GM19397 (cell line): ENCODE results near the gene PRSS48.
"Not testable (repeated sequence)": the region's sequence is repeated elsewhere in the genome, so short reads cannot be mapped to it uniquely, and the experiment has no call there.

Experiments
- ATAC-seq: cut with Tn5 transposase; IDR thresholded peaks from one replicate; pipeline ENCODE4 v1.9.1; 2021; ENCODE audit warnings: mild to moderate bottlenecking, moderate library complexity; ENCODE audit not compliant: unreplicated experiment

The PRSS48 gene

DNA sequence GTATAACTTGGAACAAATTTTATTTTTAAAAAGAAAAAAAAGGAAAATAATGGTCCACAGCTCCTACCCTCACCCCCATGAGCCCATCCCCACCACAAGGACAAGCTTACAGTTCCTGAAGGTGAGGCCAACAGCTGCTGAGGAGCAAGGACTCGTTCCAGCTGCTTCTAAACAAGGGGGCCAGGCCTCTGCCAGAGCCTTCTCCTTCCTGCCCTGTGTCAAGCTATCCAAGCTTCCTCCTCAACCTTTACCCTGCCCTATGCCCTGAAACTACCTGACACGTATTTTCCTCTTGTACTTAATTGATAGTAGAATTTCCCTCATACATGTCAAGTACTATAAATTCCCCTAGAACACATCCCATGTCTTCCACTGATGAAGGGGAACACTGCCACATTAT, 39.7 kb downstream of the PRSS48 start:
- no peak for ATAC-seq

DNA sequence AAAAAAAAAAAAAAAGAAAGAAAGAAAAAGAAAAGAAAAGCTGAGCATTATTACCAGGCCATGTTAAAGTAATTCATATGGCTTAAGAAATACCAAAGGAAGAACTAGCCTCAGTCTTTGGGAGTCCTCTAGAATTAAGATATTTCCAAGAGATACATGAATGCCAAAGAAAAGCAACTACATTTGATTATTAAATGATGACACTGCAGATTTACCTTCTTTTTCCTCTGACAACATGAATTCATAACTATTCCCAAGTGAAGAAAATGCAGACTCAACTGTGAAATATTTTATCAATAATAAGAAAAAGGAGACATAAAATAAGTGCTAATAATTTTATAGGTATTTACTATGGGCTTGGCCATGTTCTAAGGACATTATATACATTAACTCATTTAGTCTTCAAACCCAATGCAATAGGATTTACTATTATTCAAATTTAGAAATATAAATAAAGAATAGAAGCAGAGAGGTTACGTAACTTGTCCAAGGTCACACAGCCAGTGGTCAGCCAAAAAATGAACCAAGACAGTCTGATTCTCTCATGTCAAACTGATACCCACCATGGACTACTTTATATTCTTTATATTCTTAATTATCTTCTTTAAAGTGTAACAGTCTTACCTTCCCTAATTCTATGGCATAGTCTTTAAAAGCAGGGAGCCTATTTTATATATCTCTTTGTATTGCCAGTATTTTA, 41.5 kb downstream of the PRSS48 start:
- ATAC-seq, result no peak

DNA sequence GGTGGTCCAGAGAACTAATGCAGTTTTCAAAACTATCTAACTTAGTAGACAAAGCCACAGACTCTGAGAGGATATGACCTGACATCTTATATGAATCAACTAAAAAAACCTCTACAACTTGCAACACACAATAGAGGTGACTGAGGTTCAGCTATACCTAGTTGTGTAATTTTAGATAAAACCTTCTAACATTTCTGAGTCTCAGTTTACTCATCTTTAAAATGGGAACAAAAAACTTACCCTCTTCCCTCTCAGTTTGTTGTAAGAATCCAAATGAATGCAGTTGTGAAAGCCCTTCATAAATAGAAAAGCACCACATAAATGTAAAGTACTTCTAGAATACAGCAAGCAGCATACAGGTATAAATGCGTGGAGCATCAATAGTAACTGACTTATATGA, 42.5 kb downstream of the PRSS48 start:
- ATAC-seq, result no peak

- no peak for ATAC-seq
Observed at GRCh38 chr4:151321586-151321985, 44.6 kb downstream of the PRSS48 start.

GRCh38 chr4:151322161-151322560, 45.2 kb downstream of the PRSS48 start:
- not testable (repeated sequence) for ATAC-seq

GRCh38 chr4:151322570-151322969, 45.6 kb downstream of the PRSS48 start:
- no peak for ATAC-seq

- ATAC-seq, result no peak
Observed at GRCh38 chr4:151323667-151324066, 46.7 kb downstream of the PRSS48 start.

DNA sequence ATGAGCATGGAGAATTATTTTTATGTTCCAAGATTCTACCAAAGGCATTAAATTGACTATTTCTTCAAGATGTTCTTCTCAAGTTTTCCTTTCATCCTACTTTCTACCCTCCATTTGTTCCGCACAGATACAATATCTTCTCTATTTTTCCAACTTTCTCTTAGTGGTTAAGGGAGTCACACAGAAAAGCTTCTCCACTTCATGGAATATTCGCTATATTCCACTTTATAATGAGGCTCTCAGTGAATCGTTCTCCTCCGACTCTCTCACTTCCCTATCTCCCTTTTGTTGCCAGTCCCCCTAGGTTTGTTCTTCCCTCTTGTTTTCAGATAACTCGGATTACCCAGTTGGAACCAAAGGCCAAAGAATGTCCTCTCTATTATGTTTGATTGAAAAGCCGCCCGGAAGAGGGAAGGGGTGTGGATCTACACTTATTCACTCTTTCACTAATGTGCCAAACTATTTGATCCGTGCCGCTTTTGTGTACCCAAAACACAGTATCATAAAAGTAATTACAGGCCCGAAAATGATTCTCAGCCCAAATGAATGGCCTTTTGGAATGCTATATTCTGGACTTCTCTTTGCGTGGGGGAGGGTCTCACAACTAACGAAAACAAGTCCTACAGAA, 47.3 kb downstream of the PRSS48 start:
- no peak for ATAC-seq

DNA sequence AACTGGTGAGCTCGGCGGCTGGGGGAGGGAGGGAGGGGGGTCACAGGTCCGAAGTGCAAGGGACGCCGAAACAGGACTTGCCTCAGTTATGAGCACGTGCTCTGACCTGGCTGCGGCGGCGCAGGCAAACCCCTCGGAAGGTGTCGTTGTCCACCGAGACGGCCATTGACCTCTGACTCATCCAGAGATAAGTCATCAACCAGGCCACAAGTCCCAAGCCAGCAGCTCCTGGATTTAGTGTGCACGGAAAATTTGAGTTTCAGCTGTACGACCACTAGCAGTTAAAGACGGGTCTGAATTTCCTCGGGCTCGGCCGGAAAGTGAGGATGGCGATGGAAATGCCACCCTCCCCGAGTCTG, 47.8 kb downstream of the PRSS48 start:
- ATAC-seq, result no peak

- ATAC-seq, result no peak
Observed at GRCh38 chr4:151325111-151325948, 48.4 kb downstream of the PRSS48 start, which contains the start of gene SH3D19. Gene SH3D19, minus strand, starts transcription at chr4:151325605. Its CDS starts 253 bp downstream, at chr4:151325352.

DNA sequence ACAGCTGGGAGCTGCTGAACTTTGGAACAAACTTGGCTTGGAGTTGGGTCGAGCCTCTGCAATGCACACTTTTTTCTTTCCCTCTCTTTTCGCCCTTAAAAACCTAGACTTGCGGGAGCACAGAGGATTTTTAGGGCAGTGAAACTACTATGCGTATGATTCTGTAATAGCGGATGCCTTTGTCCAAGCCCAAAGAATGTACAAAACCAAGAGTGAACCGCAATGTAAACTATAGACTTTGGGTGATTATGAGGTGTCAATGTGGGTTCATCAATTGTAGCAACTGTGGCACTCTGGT, 48.9 kb downstream of the PRSS48 start:
- no peak for ATAC-seq

- no peak for ATAC-seq
Observed at GRCh38 chr4:151329217-151330007, 52.5 kb downstream of the PRSS48 start.

GRCh38 chr4:151331276-151332042, 54.5 kb downstream of the PRSS48 start:
- no peak for ATAC-seq

- ATAC-seq, result no peak
Observed at GRCh38 chr4:151339467-151339866, 62.5 kb downstream of the PRSS48 start.

- ATAC-seq, result no peak
Observed at GRCh38 chr4:151340751-151341385, 63.9 kb downstream of the PRSS48 start.
